Peyer's patch (tissue), 4 donors: Measurements from ENCODE around the gene DST.

Experiments
- POLR2A ChIP-seq, 2 donors: fragments of 450-650 bp; IDR thresholded peaks; one replicate each; pipeline ENCODE4 v1.5.1; 2017; ENCODE audit warnings: antibody characterized with exemption in 2 of 2, mild to moderate bottlenecking in 2 of 2, moderate library complexity in 2 of 2
- TF ChIP-seq, protein P1 (sequence below), 6 experiments: fragments of 450-650 bp in 4 of 6; fragments of 200-600 bp in 2 of 6; sonication (generic) in 1 of 6; IDR thresholded peaks; one replicate each; pipeline ENCODE4 v1.5.1; 2017 to 2019; ENCODE audit warnings: antibody characterized with exemption in 6 of 6, mild to moderate bottlenecking in 3 of 6, moderate library complexity in 1 of 6

- TF ChIP-seq, protein P1, sequence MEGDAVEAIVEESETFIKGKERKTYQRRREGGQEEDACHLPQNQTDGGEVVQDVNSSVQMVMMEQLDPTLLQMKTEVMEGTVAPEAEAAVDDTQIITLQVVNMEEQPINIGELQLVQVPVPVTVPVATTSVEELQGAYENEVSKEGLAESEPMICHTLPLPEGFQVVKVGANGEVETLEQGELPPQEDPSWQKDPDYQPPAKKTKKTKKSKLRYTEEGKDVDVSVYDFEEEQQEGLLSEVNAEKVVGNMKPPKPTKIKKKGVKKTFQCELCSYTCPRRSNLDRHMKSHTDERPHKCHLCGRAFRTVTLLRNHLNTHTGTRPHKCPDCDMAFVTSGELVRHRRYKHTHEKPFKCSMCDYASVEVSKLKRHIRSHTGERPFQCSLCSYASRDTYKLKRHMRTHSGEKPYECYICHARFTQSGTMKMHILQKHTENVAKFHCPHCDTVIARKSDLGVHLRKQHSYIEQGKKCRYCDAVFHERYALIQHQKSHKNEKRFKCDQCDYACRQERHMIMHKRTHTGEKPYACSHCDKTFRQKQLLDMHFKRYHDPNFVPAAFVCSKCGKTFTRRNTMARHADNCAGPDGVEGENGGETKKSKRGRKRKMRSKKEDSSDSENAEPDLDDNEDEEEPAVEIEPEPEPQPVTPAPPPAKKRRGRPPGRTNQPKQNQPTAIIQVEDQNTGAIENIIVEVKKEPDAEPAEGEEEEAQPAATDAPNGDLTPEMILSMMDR (IDR thresholded peaks at IDR 0.05), result no peak
- TF ChIP-seq POLR2A (IDR thresholded peaks at IDR 0.05), result no peak
Measured at GRCh38 chr6:56685994-56686393, 43.3 kb upstream of the DST start.
